Measurements from ENCODE around the gene FCHO1.

The FCHO1 gene

GRCh38 chr19:17754634-17755442, 3.6 kb downstream of the FCHO1 start:
- no peak for DNase-seq (ENCODE audit: low read depth)
- TF ChIP-seq CTCF (conservative IDR thresholded peaks at IDR 0.05; ENCODE audit: low read depth, low read length): no peak
- H3K4me3 ChIP-seq (ENCODE audit: low read length): no peak overlapping the region

- no peak for DNase-seq (ENCODE audit: low read depth)
- H3K4me3 ChIP-seq (ENCODE audit: low read length): no peak overlapping the region
- TF ChIP-seq CTCF (conservative IDR thresholded peaks at IDR 0.05; ENCODE audit: low read depth, low read length): no peak
Observed at GRCh38 chr19:17755443-17755890, 4.2 kb downstream of the FCHO1 start.

- H3K4me3 ChIP-seq (ENCODE audit: low read length): no peak overlapping the region
- no peak for DNase-seq (ENCODE audit: low read depth)
- no peak for TF ChIP-seq CTCF (conservative IDR thresholded peaks at IDR 0.05; ENCODE audit: low read depth, low read length)
Observed at GRCh38 chr19:17755977-17756670, 4.8 kb downstream of the FCHO1 start.

GRCh38 chr19:17757125-17757524, 5.8 kb downstream of the FCHO1 start:
- no peak overlapping the region for H3K4me3 ChIP-seq (ENCODE audit: low read length)
- no peak for TF ChIP-seq CTCF (conservative IDR thresholded peaks at IDR 0.05; ENCODE audit: low read depth, low read length)
- peak; percentile 72 for DNase-seq (ENCODE audit: low read depth)

- H3K4me3 ChIP-seq (ENCODE audit: low read length): no peak overlapping the region
- TF ChIP-seq CTCF (conservative IDR thresholded peaks at IDR 0.05; ENCODE audit: low read depth, low read length): no peak
- no peak for DNase-seq (ENCODE audit: low read depth)
Observed at GRCh38 chr19:17758515-17758914, 7.2 kb downstream of the FCHO1 start.

GRCh38 chr19:17761148-17761547, 9.9 kb downstream of the FCHO1 start:
- no peak for TF ChIP-seq CTCF (conservative IDR thresholded peaks at IDR 0.05; ENCODE audit: low read depth, low read length)
- H3K4me3 ChIP-seq (ENCODE audit: low read length): no peak overlapping the region
- DNase-seq (ENCODE audit: low read depth): no peak
